B cell (primary cell): Measurements from ENCODE around the gene DTNBP1. TPM values are rescaled to one million over a fixed set of nuclear protein-coding genes. Genes with fewer than 3 reads are reported as not detected.

Experiments
- ATAC-seq: fragments of 200-7000 bp; cut with Tn5 transposase; one replicate; pipeline ENCODE4 v1.10.0; 2021; ENCODE audit warnings: low read depth, mild to moderate bottlenecking, moderate number of reproducible peaks, moderate library complexity
- CTCF ChIA-PET: fragments of 350-600 bp; sonication (Branson Sonifier 250); formaldehyde crosslinking; loops from one replicate; lab custom pipeline; 2021; ENCODE audit warnings: antibody characterized with exemption, inconsistent platforms; lab: Charles Lee
- POLR2A ChIA-PET: fragments of 350-600 bp; sonication (Branson Sonifier 250); formaldehyde crosslinking; loops from one replicate; lab custom pipeline; 2021; ENCODE audit warnings: antibody characterized with exemption; lab: Charles Lee
- DNase-seq: peaks from one replicate; pipeline ENCODE4 v3.0.0; 2013
- H2AFZ ChIP-seq: 2 replicates; pipeline ENCODE4 v1.6.1; 2012; ENCODE audit warnings: mild to moderate bottlenecking, low read depth, low read length; ENCODE audit not compliant: insufficient read depth, poor library complexity, severe bottlenecking
- H3K27ac ChIP-seq, 2 donors: 1 replicate in 1 of 2; 2 replicates in 1 of 2; pipeline ENCODE4 v1.5.1; 2012 to 2013; ENCODE audit warnings: low read length in 2 of 2, mild to moderate bottlenecking in 2 of 2, moderate library complexity in 1 of 2
- H3K27me3 ChIP-seq, 4 experiments: fragments of 200-600 bp in 1 of 4; sonication (generic) in 1 of 4; replicated peaks in 1 of 4; 1 replicate in 2 of 4; 2 replicates in 2 of 4; pipeline versions ENCODE4 v1.6.1 to v1.7.0; 2013 to 2016; ENCODE audit warnings: low read length in 3 of 4, mild to moderate bottlenecking in 2 of 4, mixed read lengths in 1 of 4, moderate library complexity in 1 of 4; ENCODE audit not compliant: insufficient read depth in 4 of 4, control insufficient read depth in 3 of 4; ENCODE audit errors: control extremely low read depth in 1 of 4
- H3K36me3 ChIP-seq, 2 experiments: replicated peaks in 1 of 2; 1 replicate in 1 of 2; 2 replicates in 1 of 2; pipeline versions ENCODE4 v1.6.1 to v1.7.1; 2013; ENCODE audit warnings: low read length in 1 of 2; ENCODE audit not compliant: insufficient read depth in 2 of 2, control insufficient read depth in 1 of 2; ENCODE audit errors: control extremely low read depth in 1 of 2, extremely low read depth in 1 of 2
- H3K4me1 ChIP-seq, 2 donors: fragments of 200-600 bp in 1 of 2; sonication (generic) in 1 of 2; 1 replicate in 1 of 2; 2 replicates in 1 of 2; pipeline versions ENCODE4 v1.5.1 to v1.6.1; 2013 to 2017; ENCODE audit warnings: low read length in 2 of 2; ENCODE audit not compliant: control insufficient read depth in 2 of 2, insufficient read depth in 2 of 2
- H3K4me2 ChIP-seq: replicated peaks from 2 replicates; pipeline ENCODE3; 2012; ENCODE audit warnings: mild to moderate bottlenecking, low read depth, low read length; ENCODE audit not compliant: poor library complexity, severe bottlenecking
- H3K4me3 ChIP-seq, 5 experiments: fragments of 200-600 bp in 1 of 5; sonication (generic) in 1 of 5; 1 replicate in 3 of 5; 2 replicates in 2 of 5; pipeline versions ENCODE4 v1.5.1 to v1.7.0; 2011 to 2016; ENCODE audit warnings: low read length in 4 of 5, mild to moderate bottlenecking in 4 of 5, low read depth in 2 of 5, control low read depth in 1 of 5, moderate library complexity in 1 of 5; ENCODE audit not compliant: insufficient read depth in 1 of 5; ENCODE audit errors: control extremely low read depth in 1 of 5, extremely low read depth in 1 of 5
- H3K79me2 ChIP-seq: fragments of 200-600 bp; sonication (generic); one replicate; pipeline ENCODE4 v1.6.0; 2016; ENCODE audit warnings: low read length; ENCODE audit not compliant: control insufficient read depth, insufficient read depth
- H3K9ac ChIP-seq: fragments of 200-600 bp; sonication (generic); 2 replicates; pipeline ENCODE4 v1.6.1; 2017; ENCODE audit warnings: mild to moderate bottlenecking, low read length, moderate library complexity
- H3K9me3 ChIP-seq, 3 donors: one replicate each; pipeline versions ENCODE4 v1.6.1 to v1.7.1; 2013; ENCODE audit warnings: low read length in 2 of 3; ENCODE audit not compliant: control insufficient read depth in 2 of 3, insufficient read depth in 1 of 3; ENCODE audit errors: control extremely low read depth in 1 of 3
- H4K20me1 ChIP-seq: 2 replicates; pipeline ENCODE4 v1.6.0; 2012; ENCODE audit warnings: mild to moderate bottlenecking, low read length; ENCODE audit not compliant: insufficient read depth, control insufficient read depth, poor library complexity, severe bottlenecking
- H3K27ac Mint-ChIP-seq: one replicate; pipeline ENCODE4 v1.8.0; 2021; ENCODE audit warnings: mixed read lengths
- H3K27me3 Mint-ChIP-seq: one replicate; pipeline ENCODE4 v1.8.0; 2021; ENCODE audit warnings: mixed read lengths
- H3K4me1 Mint-ChIP-seq: one replicate; pipeline ENCODE4 v1.8.0; 2021; ENCODE audit warnings: mixed read lengths
- H3K4me3 Mint-ChIP-seq: one replicate; pipeline ENCODE4 v1.8.0; 2021; ENCODE audit warnings: mixed read lengths
- H3K9me3 Mint-ChIP-seq: one replicate; pipeline ENCODE4 v1.8.0; 2022; ENCODE audit warnings: mixed read lengths; ENCODE audit not compliant: insufficient read depth
- EZH2 ChIP-seq: IDR thresholded peaks from 2 replicates; pipeline ENCODE4 v1.6.1; 2012; ENCODE audit warnings: borderline replicate concordance, low read depth, mild to moderate bottlenecking, moderate library complexity, low read length; ENCODE audit not compliant: insufficient read depth, poor library complexity, severe bottlenecking
- WGBS: methylation state at CpG from one replicate; pipeline ENCODE4 v1.1.5; 2013; ENCODE audit warnings: missing lambda C conversion rate; ENCODE audit not compliant: insufficient coverage; 5-methylcytosine and 5-hydroxymethylcytosine counted together
- intact Hi-C: fragments of 100-400 bp; cut with micrococcal nuclease; formaldehyde crosslinking; loops from one replicate; pipeline ENCODE4 v1.10.0; 2022
- polyA plus RNA-seq: library from polyadenylated mRNA; depleted of rRNA; stranded (reverse); fragments of >200 nt; gene quantifications from 2 replicates; pipeline ENCODE4 v1.2.3, GENCODE V29; 2012
- total RNA-seq, 2 donors: library from RNA; stranded (reverse); fragments of 120-200 nt in 1 of 2; gene quantifications; 1 replicate in 1 of 2; 2 replicates in 1 of 2; pipeline versions ENCODE4 v1.2.3 to v1.2.4, GENCODE V29; 2013 to 2022
- TF ChIP-seq, protein P1 (sequence below): fragments of 200-600 bp; IDR thresholded peaks from one replicate; pipeline ENCODE4 v1.8.0; 2022; ENCODE audit warnings: antibody characterized with exemption, mild to moderate bottlenecking

DTNBP1 gene
- total and polyA plus RNA-seq, 2 donors (not counting 1 experiment from before 2014, with no cell fraction given) = 31.4 to 73.0 TPM

- H2AFZ ChIP-seq = no peak overlapping the region
- Mint-ChIP-seq H3K27me3 (no peaks in the 10 kb centered on the region), H3K4me1 (peaks cover 29% of the 10 kb centered on the region), H3K4me3 (no peak overlapping the region), H3K9me3 (no peaks in the 10 kb centered on the region), H3K27ac (no peak overlapping the region)
- POLR2A ChIA-PET = no interaction called here
- no peaks in the 10 kb centered on the region for H3K27me3 ChIP-seq
- H3K9ac ChIP-seq = no peak overlapping the region
- peaks cover 7 to 8% of the 10 kb centered on the region in 2 donors for H3K4me1 ChIP-seq
- no peak for DNase-seq
- H3K79me2 ChIP-seq = peaks cover 65% of the 10 kb centered on the region
- CTCF ChIA-PET = interaction anchor here (0.7 to 3.3 kb wide), 22 partner anchors 10 to 1827 kb away, joined by 3 to 16 read pairs (median 4); no protein-coding TSS in a partner anchor
- WGBS = 100% methylated on average over 2 of the region's 4 CpGs
- H3K9me3 ChIP-seq = no peaks in the 10 kb centered on the region
- H3K4me3 ChIP-seq = no peak overlapping the region
- TF ChIP-seq, protein P1, sequence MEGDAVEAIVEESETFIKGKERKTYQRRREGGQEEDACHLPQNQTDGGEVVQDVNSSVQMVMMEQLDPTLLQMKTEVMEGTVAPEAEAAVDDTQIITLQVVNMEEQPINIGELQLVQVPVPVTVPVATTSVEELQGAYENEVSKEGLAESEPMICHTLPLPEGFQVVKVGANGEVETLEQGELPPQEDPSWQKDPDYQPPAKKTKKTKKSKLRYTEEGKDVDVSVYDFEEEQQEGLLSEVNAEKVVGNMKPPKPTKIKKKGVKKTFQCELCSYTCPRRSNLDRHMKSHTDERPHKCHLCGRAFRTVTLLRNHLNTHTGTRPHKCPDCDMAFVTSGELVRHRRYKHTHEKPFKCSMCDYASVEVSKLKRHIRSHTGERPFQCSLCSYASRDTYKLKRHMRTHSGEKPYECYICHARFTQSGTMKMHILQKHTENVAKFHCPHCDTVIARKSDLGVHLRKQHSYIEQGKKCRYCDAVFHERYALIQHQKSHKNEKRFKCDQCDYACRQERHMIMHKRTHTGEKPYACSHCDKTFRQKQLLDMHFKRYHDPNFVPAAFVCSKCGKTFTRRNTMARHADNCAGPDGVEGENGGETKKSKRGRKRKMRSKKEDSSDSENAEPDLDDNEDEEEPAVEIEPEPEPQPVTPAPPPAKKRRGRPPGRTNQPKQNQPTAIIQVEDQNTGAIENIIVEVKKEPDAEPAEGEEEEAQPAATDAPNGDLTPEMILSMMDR = no peak
- no peak for TF ChIP-seq EZH2
- peaks cover 3 to 20% of the 10 kb centered on the region in 2 experiments for H3K36me3 ChIP-seq
- H3K4me2 ChIP-seq = no peak overlapping the region
- peak overlapping the region in 1 of 2 donors; percentile 44 for H3K27ac ChIP-seq
- ATAC-seq = no peak
- peaks cover 20% of the 10 kb centered on the region for H4K20me1 ChIP-seq
- intact Hi-C loops = loop anchor here (2.0 to 10.0 kb wide), 4 partner anchors 40 to 1713 kb away; partner anchors contain the start of gene DTNBP1
Measured at GRCh38 chr6:15622045-15622740, 40.6 kb downstream of the DTNBP1 start.
